Measurements from ENCODE around the gene SERGEF.

The SERGEF gene

DNA sequence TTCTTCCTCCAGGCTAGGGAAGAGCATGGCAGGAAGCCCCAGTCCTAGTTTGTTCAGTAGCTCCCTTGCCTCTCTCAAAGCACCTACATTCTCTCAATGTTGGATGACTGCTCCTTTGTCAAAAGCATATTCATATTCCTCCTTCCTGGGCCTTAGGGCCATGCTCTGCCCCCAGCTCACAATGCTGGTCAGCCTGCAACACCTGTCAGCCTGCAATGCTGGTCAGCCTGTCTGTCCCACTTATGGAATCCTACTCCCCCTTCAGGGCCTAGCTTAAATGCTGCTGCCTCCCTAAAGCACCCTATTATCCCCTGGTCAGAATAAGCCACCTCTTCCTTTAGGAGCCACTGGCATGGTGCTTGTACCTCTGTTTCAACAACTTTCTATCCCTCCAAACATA is 45.2 kb downstream of the SERGEF start:
- H3K27ac ChIP-seq = no peak overlapping the region
- no peak for TF ChIP-seq ZFX (IDR thresholded peaks at IDR 0.05)
- TF ChIP-seq, protein P1, sequence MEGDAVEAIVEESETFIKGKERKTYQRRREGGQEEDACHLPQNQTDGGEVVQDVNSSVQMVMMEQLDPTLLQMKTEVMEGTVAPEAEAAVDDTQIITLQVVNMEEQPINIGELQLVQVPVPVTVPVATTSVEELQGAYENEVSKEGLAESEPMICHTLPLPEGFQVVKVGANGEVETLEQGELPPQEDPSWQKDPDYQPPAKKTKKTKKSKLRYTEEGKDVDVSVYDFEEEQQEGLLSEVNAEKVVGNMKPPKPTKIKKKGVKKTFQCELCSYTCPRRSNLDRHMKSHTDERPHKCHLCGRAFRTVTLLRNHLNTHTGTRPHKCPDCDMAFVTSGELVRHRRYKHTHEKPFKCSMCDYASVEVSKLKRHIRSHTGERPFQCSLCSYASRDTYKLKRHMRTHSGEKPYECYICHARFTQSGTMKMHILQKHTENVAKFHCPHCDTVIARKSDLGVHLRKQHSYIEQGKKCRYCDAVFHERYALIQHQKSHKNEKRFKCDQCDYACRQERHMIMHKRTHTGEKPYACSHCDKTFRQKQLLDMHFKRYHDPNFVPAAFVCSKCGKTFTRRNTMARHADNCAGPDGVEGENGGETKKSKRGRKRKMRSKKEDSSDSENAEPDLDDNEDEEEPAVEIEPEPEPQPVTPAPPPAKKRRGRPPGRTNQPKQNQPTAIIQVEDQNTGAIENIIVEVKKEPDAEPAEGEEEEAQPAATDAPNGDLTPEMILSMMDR (conservative IDR thresholded peaks at IDR 0.05) = no peak

GRCh38 chr11:17960091-17960490 is 52.8 kb downstream of the SERGEF start:
- no peak overlapping the region for H3K27ac ChIP-seq
- TF ChIP-seq ZFX (IDR thresholded peaks at IDR 0.05) = no peak
- TF ChIP-seq, protein P1 (conservative IDR thresholded peaks at IDR 0.05) = no peak

- H3K27ac ChIP-seq = no peak overlapping the region
- TF ChIP-seq, protein P1 (conservative IDR thresholded peaks at IDR 0.05) = no peak
- TF ChIP-seq ZFX (IDR thresholded peaks at IDR 0.05) = no peak
Observed at GRCh38 chr11:17958446-17958845, 54.4 kb downstream of the SERGEF start.

DNA sequence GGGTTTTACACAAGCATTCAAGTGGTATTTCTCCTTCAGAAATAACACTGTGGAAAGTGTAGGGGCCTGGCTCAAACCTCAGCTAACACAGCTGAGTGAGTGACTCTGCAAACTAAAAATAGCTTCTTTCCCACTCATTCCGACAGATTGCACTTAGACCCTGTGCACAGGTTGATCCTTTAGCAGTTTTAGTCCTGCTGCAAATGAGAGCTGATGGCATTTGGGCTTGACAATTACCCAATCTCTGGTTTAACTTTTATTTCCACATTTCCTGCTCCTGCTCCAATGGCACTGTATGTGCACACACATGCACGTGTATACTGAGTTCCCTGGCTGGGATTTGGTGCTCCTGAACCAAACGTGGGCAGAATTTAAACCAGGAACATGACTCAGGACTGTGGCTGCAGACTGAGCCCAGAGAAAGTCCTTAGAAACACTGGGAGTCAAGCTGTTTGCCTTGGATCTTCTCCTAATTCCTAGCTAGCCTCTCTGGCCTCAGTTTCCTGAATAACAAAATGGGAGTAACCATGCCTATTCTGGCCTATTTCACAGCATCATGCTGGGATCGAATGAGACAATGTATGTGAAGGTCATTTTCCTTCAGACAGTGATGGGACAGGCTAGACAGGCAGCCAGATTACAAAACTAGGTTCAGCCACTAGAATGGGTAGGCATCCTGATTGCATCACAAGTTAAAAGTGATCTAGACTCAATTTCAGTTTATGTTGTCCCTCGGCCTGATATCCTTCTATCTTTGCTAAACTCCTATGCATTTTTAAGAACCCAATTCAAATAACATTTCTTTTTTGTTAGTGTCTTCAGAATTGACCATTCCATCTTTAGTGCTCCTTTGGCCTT is 58.2 kb downstream of the SERGEF start:
- TF ChIP-seq, protein P1 (conservative IDR thresholded peaks at IDR 0.05) = no peak
- TF ChIP-seq ZFX (IDR thresholded peaks at IDR 0.05) = no peak
- H3K27ac ChIP-seq = no peak overlapping the region

DNA sequence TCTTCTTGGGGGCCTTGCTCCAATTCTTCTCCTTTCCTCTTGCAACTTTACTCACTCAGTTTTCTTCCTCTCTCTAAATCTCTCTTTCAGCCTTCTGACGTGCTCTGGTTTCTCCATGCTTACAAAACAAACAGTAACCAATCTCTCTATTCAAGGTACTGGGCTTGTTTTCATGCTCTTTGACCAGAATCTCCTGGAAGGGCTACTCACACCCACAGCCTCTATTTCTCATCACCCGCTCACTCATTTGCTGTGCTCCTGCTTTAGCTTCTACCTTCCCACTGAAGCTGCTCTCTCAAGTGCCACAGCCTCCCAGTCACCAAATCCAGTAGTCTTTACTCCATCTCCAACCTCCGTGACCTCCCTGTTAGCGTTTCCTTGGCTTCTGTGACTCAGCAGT is 60.4 kb downstream of the SERGEF start:
- H3K27ac ChIP-seq = no peak overlapping the region
- TF ChIP-seq, protein P1 (conservative IDR thresholded peaks at IDR 0.05) = no peak
- TF ChIP-seq ZFX (IDR thresholded peaks at IDR 0.05) = no peak

DNA sequence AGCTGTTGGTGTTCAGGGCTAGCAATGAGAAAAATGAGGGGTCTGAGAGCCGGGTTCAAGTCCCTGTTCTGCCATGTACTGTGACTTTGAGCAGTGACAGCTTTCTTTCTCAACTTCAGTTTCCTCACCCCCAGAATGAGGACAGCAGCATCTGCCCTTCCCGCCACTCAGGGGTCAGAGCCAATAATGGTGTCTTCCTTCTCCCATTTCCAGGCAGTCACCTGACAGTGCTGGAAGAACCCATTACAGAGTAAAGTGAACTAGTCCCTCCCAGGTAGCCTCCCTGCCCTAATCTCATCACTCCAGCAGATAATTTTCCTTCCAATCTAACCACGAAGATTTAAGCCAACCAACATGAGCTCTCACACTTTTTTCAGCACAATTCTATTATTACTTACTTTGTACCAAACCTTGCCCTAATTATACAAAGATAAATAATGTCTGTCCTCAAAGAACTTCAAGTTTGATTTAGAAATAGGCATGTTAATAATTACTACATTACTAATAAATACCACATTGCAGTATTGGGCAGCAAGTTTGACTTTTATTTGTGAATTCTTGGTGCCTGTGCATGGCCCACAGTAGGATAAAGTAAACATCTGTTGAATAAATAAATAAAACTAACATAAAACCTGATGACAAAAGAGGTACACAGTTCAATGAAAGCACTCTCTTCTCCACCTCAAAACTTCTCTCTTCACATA is 61.0 kb downstream of the SERGEF start:
- TF ChIP-seq ZFX (IDR thresholded peaks at IDR 0.05) = no peak
- TF ChIP-seq, protein P1 (conservative IDR thresholded peaks at IDR 0.05) = no peak
- no peak overlapping the region for H3K27ac ChIP-seq

DNA sequence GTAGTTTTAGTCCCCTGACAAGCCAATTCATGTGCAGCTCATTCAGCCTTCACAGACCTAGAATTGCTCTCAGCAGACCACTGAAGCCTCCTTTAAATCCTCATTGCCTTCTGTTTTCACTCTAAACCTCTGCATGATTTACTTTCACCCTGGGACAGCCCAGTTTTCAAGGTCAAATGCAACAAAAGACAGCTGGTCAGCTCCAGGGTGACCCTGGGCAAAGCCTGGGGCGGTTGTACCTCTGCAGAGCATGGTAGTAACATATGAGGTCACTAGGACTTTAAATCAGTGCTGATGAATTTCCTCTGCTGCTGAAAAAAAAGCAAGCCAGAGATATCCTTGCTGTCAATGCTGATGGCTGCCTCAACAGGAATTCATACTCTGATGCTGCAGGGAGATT is 62.2 kb downstream of the SERGEF start:
- TF ChIP-seq ZFX (IDR thresholded peaks at IDR 0.05) = no peak
- TF ChIP-seq, protein P1 (conservative IDR thresholded peaks at IDR 0.05) = no peak
- no peak overlapping the region for H3K27ac ChIP-seq
